D721Med (cell line): Measurements from ENCODE around the gene CSRP1.

Experiments used
- DNase-seq: peaks from one replicate; pipeline ENCODE4 v3.0.0; 2011; ENCODE audit warnings: low spot score; ENCODE audit not compliant: insufficient read length
- FAIRE-seq: peaks from 2 replicates; lab custom pipeline; 2011; peaks lifted over from hg19 to GRCh38; lab: Jason Lieb, UNC
- CTCF ChIP-seq: IDR thresholded peaks from 2 replicates; pipeline ENCODE4 v1.5.1; 2012; ENCODE audit warnings: mild to moderate bottlenecking, control low read depth; ENCODE audit not compliant: insufficient read depth; ENCODE audit errors: missing control alignments

Gene CSRP1

GRCh38 chr1:201488830-201489589 is 17.9 kb downstream of the CSRP1 start:
- FAIRE-seq, result no peak
- DNase-seq, result no peak

DNA sequence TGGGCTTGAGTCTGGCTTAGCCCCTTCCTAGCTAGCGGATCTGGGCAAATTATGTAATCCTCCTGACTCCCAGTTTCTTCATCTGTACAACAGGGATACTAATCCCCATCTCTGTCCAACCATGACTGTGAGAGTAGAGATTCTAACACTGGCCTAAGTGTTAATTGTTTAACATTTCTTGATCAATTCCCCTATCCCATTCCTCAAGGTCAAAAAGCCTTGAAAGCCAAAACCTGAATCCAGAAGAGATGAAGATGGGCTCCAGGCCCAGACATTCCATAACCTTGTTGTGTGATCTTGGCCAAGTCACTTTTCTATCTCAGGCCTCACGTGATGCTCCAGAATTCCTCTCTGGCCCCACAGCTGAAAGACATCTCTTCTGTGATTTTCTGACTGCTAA is 19.2 kb downstream of the CSRP1 start:
- no peak for TF ChIP-seq CTCF
- DNase-seq, result no peak
- FAIRE-seq, result no peak

More at GRCh38 chr1:201488830-201489589, 17.9 kb downstream of the CSRP1 start:
- no peak for TF ChIP-seq CTCF

DNA sequence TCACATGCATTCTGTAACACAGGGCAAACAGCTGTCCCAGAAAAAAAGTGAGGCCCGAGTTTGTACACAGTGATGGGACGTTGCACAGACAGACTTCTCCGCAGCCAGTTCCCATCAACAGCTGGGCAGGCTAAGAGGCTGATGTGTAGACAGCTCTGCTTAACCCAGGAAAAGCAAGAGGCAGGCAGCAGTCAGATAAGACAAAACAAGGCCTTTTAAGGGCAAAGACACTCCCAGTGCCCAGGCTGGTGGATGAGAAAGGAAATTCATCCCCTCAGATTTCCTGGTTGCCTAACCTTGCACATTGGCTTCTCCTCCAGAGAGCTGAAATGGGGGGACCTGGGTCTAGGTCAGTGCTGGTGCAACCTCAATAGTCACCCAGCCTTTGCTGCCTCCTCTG is 20.7 kb downstream of the CSRP1 start:
- TF ChIP-seq CTCF, result no peak
- DNase-seq, result no peak
- FAIRE-seq, result no peak

- TF ChIP-seq CTCF, result no peak
- FAIRE-seq (no peak), DNase-seq (no peak)
These were observed 21.6 kb downstream of the CSRP1 start for GRCh38 chr1:201485184-201485774.

GRCh38 chr1:201483373-201483949 is 23.5 kb downstream of the CSRP1 start:
- DNase-seq (no peak), FAIRE-seq (no peak)

GRCh38 chr1:201482755-201483154 is 24.2 kb downstream of the CSRP1 start:
- no peak for TF ChIP-seq CTCF
- FAIRE-seq (no peak), DNase-seq (no peak)

More at GRCh38 chr1:201483373-201483949, 23.5 kb downstream of the CSRP1 start:
- no peak for TF ChIP-seq CTCF
